ENCODE results near the gene CRADD.
A peak's percentile ranks its signal among the peaks of the same experiment; 100 is the strongest.

Gene CRADD

GRCh38 chr12:93673084-93673483 is 4.1 kb upstream of the CRADD start:
- peak; percentile 32 for DNase-seq

GRCh38 chr12:93674386-93674785 is 2.8 kb upstream of the CRADD start:
- no peak for DNase-seq

- DNase-seq: no peak
Measured at GRCh38 chr12:93676408-93677194, 574 bp upstream of the CRADD start.

- DNase-seq: no peak
Measured at GRCh38 chr12:93678779-93679178, 1.6 kb downstream of the CRADD start.

- DNase-seq: no peak
Measured at GRCh38 chr12:93679308-93679925, 2.2 kb downstream of the CRADD start.

- DNase-seq: peak; percentile 38
Measured at GRCh38 chr12:93680006-93680405, 2.8 kb downstream of the CRADD start.

- no peak for DNase-seq
Measured at GRCh38 chr12:93682846-93683261, 5.7 kb downstream of the CRADD start.

GRCh38 chr12:93683410-93683809 is 6.2 kb downstream of the CRADD start:
- DNase-seq: no peak

GRCh38 chr12:93684716-93685115 is 7.5 kb downstream of the CRADD start:
- no peak for DNase-seq

- no peak for DNase-seq
Measured at GRCh38 chr12:93686572-93687356, 9.6 kb downstream of the CRADD start.

GRCh38 chr12:93689076-93689834 is 12.1 kb downstream of the CRADD start:
- peak; percentile 48 for DNase-seq

- no peak for DNase-seq
Measured at GRCh38 chr12:93696462-93696861, 19.3 kb downstream of the CRADD start.

- peak; percentile 67 for DNase-seq
Measured at GRCh38 chr12:93698307-93699092, 21.3 kb downstream of the CRADD start.

- peak; percentile 39 for DNase-seq
Measured at GRCh38 chr12:93699271-93700145, 22.3 kb downstream of the CRADD start.

- no peak for DNase-seq
Measured at GRCh38 chr12:93702707-93703315, 25.6 kb downstream of the CRADD start.

GRCh38 chr12:93704122-93704521 is 26.9 kb downstream of the CRADD start:
- DNase-seq: no peak

GRCh38 chr12:93704625-93705024 is 27.4 kb downstream of the CRADD start:
- no peak for DNase-seq

- no peak for DNase-seq
Measured at GRCh38 chr12:93705237-93705636, 28.1 kb downstream of the CRADD start.

- peak; percentile 68 for DNase-seq
Measured at GRCh38 chr12:93706387-93706786, 29.2 kb downstream of the CRADD start.

- DNase-seq: no peak
Measured at GRCh38 chr12:93706824-93707223, 29.6 kb downstream of the CRADD start.

- DNase-seq: no peak
Measured at GRCh38 chr12:93707836-93708235, 30.7 kb downstream of the CRADD start.
